Astrocyte (in vitro differentiated cells and primary cell): Measurements from ENCODE around the gene SRSF3. TPM values are rescaled to one million over a fixed set of nuclear protein-coding genes. Genes with fewer than 3 reads are reported as not detected.

ENCODE experiments used
- DNase-seq: peaks from one replicate; pipeline ENCODE4 v3.0.0-alpha.2; 2010; ENCODE audit warnings: low read depth
- FAIRE-seq: peaks from 2 replicates; lab custom pipeline; 2011; peaks lifted over from hg19 to GRCh38; lab: Jason Lieb, UNC
- H2AFZ ChIP-seq: 2 replicates; pipeline ENCODE4 v1.6.0; 2012; ENCODE audit warnings: low read depth, low read length, inconsistent platforms
- H3K27ac ChIP-seq: 2 replicates; pipeline ENCODE4 v1.5.1; 2011; ENCODE audit warnings: low read depth, low read length, inconsistent platforms
- H3K27me3 ChIP-seq: 2 replicates; pipeline ENCODE4 v1.6.0; 2011; ENCODE audit warnings: low read length, inconsistent platforms; ENCODE audit not compliant: insufficient read depth
- H3K36me3 ChIP-seq: 2 replicates; pipeline ENCODE4 v1.5.1; 2011; ENCODE audit warnings: low read length, inconsistent platforms; ENCODE audit not compliant: insufficient read depth
- H3K4me1 ChIP-seq: 2 replicates; pipeline ENCODE4 v1.5.1; 2011; ENCODE audit warnings: low read length, inconsistent platforms; ENCODE audit not compliant: insufficient read depth
- H3K4me2 ChIP-seq: 2 replicates; pipeline ENCODE4 v1.6.0; 2012; ENCODE audit warnings: low read length, inconsistent platforms
- H3K4me3 ChIP-seq: 2 replicates; pipeline ENCODE4 v1.5.1; 2011; ENCODE audit warnings: low read depth, mild to moderate bottlenecking, low read length, inconsistent platforms; ENCODE audit not compliant: insufficient read depth
- H3K79me2 ChIP-seq: 2 replicates; pipeline ENCODE4 v1.6.0; 2012; ENCODE audit warnings: mild to moderate bottlenecking, low read length, inconsistent platforms; ENCODE audit not compliant: insufficient read depth
- H3K9ac ChIP-seq: 2 replicates; pipeline ENCODE4 v1.6.0; 2012; ENCODE audit warnings: mild to moderate bottlenecking, low read length, inconsistent platforms
- H3K9me3 ChIP-seq: 2 replicates; pipeline ENCODE4 v1.5.1; 2012; ENCODE audit warnings: low read depth, mild to moderate bottlenecking, low read length, inconsistent platforms; ENCODE audit not compliant: insufficient read depth
- H4K20me1 ChIP-seq: 2 replicates; pipeline ENCODE4 v1.6.0; 2012; ENCODE audit warnings: low read length, inconsistent platforms; ENCODE audit not compliant: insufficient read depth
- H3K27ac Mint-ChIP-seq: one replicate; pipeline ENCODE4 v1.8.0; 2021; ENCODE audit warnings: mild to moderate bottlenecking, mixed read lengths; ENCODE audit not compliant: unreplicated experiment
- H3K27me3 Mint-ChIP-seq: one replicate; pipeline ENCODE4 v1.8.0; 2021; ENCODE audit warnings: low read depth, mixed read lengths; ENCODE audit not compliant: unreplicated experiment
- H3K36me3 Mint-ChIP-seq: one replicate; pipeline ENCODE4 v1.8.0; 2021; ENCODE audit warnings: low read depth, mixed read lengths; ENCODE audit not compliant: unreplicated experiment
- H3K4me1 Mint-ChIP-seq: one replicate; pipeline ENCODE4 v1.8.0; 2021; ENCODE audit warnings: low read depth, mixed read lengths; ENCODE audit not compliant: unreplicated experiment
- H3K4me3 Mint-ChIP-seq: one replicate; pipeline ENCODE4 v1.8.0; 2021; ENCODE audit warnings: mild to moderate bottlenecking, moderate library complexity, mixed read lengths; ENCODE audit not compliant: unreplicated experiment
- H3K9me3 Mint-ChIP-seq: one replicate; pipeline ENCODE4 v1.8.0; 2021; ENCODE audit warnings: mild to moderate bottlenecking, mixed read lengths; ENCODE audit not compliant: unreplicated experiment
- CTCF ChIP-seq: IDR thresholded peaks from 2 replicates; pipeline ENCODE4 v1.5.1; 2011; ENCODE audit warnings: low read depth, mild to moderate bottlenecking, inconsistent platforms, low read length, moderate library complexity; ENCODE audit not compliant: insufficient read depth
- EZH2 ChIP-seq: IDR thresholded peaks from 2 replicates; pipeline ENCODE4 v1.6.1; 2012; ENCODE audit warnings: mild to moderate bottlenecking, low read length, inconsistent platforms; ENCODE audit not compliant: insufficient read depth
- total RNA-seq: library from RNA; stranded (reverse); gene quantifications from 2 replicates; pipeline ENCODE4 v1.2.1, GENCODE V29; 2021

SRSF3 gene
- total RNA-seq, 1 donor from 2014 or later: 260 TPM

DNA sequence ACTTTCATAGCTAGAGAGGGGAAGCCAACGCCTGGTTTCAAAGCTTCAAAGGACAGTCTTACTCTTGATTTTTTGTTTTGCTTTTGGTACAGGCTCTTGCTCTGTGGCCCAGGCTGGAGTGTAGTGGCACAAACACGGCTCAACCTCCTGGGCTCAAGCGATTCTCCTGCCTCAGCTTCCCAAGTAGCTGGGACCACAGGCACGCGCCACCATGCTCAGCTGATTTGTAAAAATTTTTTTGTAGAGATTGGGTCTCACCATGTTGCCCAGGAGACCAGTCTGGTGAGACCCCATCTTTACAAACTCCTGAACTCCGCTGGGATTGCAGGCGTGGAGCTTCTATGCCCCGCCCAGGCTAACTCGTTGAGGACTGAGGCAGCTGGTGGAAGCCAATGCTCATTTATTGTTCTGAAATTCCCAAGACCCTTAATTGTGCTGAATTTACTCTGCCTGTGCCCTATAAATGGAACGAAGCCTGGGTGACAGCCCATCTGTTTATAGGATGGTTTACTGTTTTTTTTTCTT lies 18.0 kb downstream of the SRSF3 start:
- Histone ChIP-seq H3K9ac (no peak overlapping the region), H3K79me2 (peaks cover 17% of the 10 kb centered on the region), H3K27ac (no peak overlapping the region), H3K4me3 (no peak overlapping the region), H3K4me1 (peaks cover 3% of the 10 kb centered on the region), H3K9me3 (no peaks in the 10 kb centered on the region), H2AFZ (no peak overlapping the region), H4K20me1 (peaks cover 68% of the 10 kb centered on the region), H3K36me3 (peaks cover 36% of the 10 kb centered on the region), H3K27me3 (no peaks in the 10 kb centered on the region), H3K4me2 (no peak overlapping the region)
- no peak for DNase-seq
- no peak overlapping the region for H3K4me3 Mint-ChIP-seq
- peaks cover 17% of the 10 kb centered on the region for H3K36me3 Mint-ChIP-seq
- no peaks in the 10 kb centered on the region for H3K9me3 Mint-ChIP-seq
- TF ChIP-seq CTCF (no peak), EZH2 (no peak)
- H3K4me1 Mint-ChIP-seq: peaks cover 9% of the 10 kb centered on the region
- no peak overlapping the region for H3K27ac Mint-ChIP-seq
- FAIRE-seq: no peak
- no peaks in the 10 kb centered on the region for H3K27me3 Mint-ChIP-seq

- no peak for TF ChIP-seq EZH2
- TF ChIP-seq CTCF: no peak
- peaks cover 9% of the 10 kb centered on the region for H3K79me2 ChIP-seq
- peaks cover 14% of the 10 kb centered on the region for H3K36me3 Mint-ChIP-seq
- no peak overlapping the region for H3K4me2 ChIP-seq
- peaks cover 3% of the 10 kb centered on the region for H3K4me1 ChIP-seq
- no peak overlapping the region for H3K4me3 Mint-ChIP-seq
- no peak overlapping the region for H2AFZ ChIP-seq
- DNase-seq (no peak), FAIRE-seq (no peak)
- no peaks in the 10 kb centered on the region for H3K27me3 Mint-ChIP-seq
- H3K36me3 ChIP-seq: peaks cover 26% of the 10 kb centered on the region
- no peak overlapping the region for H3K27ac Mint-ChIP-seq
- H3K9me3 ChIP-seq: no peaks in the 10 kb centered on the region
- H3K4me1 Mint-ChIP-seq: peaks cover 8% of the 10 kb centered on the region
- peaks cover 58% of the 10 kb centered on the region for H4K20me1 ChIP-seq
- H3K9me3 Mint-ChIP-seq: no peaks in the 10 kb centered on the region
- no peaks in the 10 kb centered on the region for H3K27me3 ChIP-seq
- no peak overlapping the region for H3K27ac ChIP-seq
- H3K9ac ChIP-seq: no peak overlapping the region
- no peak overlapping the region for H3K4me3 ChIP-seq
Measured at GRCh38 chr6:36613200-36613995, 19.2 kb downstream of the SRSF3 start.
